Measurements from ENCODE around the gene RNF212.

Gene RNF212

DNA sequence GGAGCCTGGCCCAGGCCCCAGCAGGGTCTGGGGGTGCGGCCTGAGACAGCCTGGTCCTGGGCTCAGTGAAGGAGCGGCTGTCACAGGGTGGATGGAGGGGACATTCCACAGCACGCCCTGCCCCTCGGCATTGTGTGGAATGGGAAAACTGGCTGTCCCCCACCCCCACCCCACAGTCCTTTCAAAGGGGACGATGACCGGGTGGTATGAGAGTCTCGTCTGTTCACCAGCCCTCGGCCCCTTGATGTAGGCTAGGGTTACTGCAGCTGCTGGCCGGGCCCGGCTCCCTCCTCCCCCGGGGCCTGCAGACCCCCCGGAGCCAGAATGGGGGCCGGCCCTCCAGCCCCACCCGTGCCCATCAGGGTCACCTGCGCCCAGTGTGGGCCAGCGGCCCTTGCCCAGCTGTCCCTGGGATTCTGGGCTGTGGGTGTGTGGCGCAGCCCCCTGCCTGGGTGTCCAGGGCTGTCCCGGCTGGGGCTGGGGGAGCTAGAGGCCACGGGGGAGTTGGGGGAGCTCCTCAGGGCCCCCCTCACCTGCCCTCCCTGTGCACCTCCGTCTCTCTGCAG lies 90.2 kb downstream of the RNF212 start:
- no peaks in the 10 kb centered on the region for H3K79me2 ChIP-seq (ENCODE audit: low read length)
- TF ChIP-seq, protein P1, sequence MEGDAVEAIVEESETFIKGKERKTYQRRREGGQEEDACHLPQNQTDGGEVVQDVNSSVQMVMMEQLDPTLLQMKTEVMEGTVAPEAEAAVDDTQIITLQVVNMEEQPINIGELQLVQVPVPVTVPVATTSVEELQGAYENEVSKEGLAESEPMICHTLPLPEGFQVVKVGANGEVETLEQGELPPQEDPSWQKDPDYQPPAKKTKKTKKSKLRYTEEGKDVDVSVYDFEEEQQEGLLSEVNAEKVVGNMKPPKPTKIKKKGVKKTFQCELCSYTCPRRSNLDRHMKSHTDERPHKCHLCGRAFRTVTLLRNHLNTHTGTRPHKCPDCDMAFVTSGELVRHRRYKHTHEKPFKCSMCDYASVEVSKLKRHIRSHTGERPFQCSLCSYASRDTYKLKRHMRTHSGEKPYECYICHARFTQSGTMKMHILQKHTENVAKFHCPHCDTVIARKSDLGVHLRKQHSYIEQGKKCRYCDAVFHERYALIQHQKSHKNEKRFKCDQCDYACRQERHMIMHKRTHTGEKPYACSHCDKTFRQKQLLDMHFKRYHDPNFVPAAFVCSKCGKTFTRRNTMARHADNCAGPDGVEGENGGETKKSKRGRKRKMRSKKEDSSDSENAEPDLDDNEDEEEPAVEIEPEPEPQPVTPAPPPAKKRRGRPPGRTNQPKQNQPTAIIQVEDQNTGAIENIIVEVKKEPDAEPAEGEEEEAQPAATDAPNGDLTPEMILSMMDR (IDR thresholded peaks at IDR 0.05; ENCODE audit: low read depth, low read length) = no peak
- no peak for TF ChIP-seq EZH2phosphoT487 (IDR thresholded peaks at IDR 0.05; ENCODE audit: low read depth)
- no peak overlapping the region for H3K4me2 ChIP-seq (ENCODE audit: low read length)
- no peak overlapping the region for H3K4me3 ChIP-seq (ENCODE audit: low read length)
- H3K4me1 ChIP-seq (ENCODE audit: low read length) = peaks cover 26% of the 10 kb centered on the region
- no peak overlapping the region for H3K27ac ChIP-seq (ENCODE audit: low read length)
- H3K36me3 ChIP-seq (replicated peaks; ENCODE audit: low read depth, low read length) = no peaks in the 10 kb centered on the region
- H3K27me3 ChIP-seq (ENCODE audit: low read depth, low read length) = no peaks in the 10 kb centered on the region
- H3K9me3 ChIP-seq (ENCODE audit: insufficient read depth, low read length) = no peaks in the 10 kb centered on the region
- H2AFZ ChIP-seq (ENCODE audit: low read depth, low read length) = no peak overlapping the region
- no peak overlapping the region for H3K9ac ChIP-seq (ENCODE audit: low read length)
- no peaks in the 10 kb centered on the region for H4K20me1 ChIP-seq (ENCODE audit: insufficient read depth, low read length)

DNA sequence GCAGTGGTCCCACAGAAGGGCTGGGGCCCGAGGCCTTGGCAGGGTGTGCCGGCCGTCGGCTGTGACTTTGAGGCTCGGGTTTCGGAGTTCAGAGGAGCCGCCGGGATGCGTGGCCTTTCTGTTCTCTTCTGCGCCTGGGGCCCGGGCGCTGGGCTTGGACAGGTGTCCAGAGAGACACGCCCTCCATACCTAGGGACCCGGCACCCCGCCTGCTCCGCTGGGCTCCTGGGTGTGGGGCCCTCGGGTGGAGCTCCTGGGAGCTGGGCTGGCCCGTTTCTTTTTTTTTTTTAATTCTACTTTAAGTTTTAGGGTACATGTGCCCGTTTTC lies 90.7 kb downstream of the RNF212 start:
- no peaks in the 10 kb centered on the region for H4K20me1 ChIP-seq (ENCODE audit: insufficient read depth, low read length)
- no peak overlapping the region for H3K27ac ChIP-seq (ENCODE audit: low read length)
- H3K36me3 ChIP-seq (replicated peaks; ENCODE audit: low read depth, low read length) = no peaks in the 10 kb centered on the region
- no peak overlapping the region for H3K9ac ChIP-seq (ENCODE audit: low read length)
- H3K9me3 ChIP-seq (ENCODE audit: insufficient read depth, low read length) = no peaks in the 10 kb centered on the region
- no peak overlapping the region for H3K4me2 ChIP-seq (ENCODE audit: low read length)
- H3K79me2 ChIP-seq (ENCODE audit: low read length) = no peaks in the 10 kb centered on the region
- TF ChIP-seq EZH2phosphoT487 (IDR thresholded peaks at IDR 0.05; ENCODE audit: low read depth) = no peak
- TF ChIP-seq, protein P1 (IDR thresholded peaks at IDR 0.05; ENCODE audit: low read depth, low read length) = no peak
- H3K4me1 ChIP-seq (ENCODE audit: low read length) = peaks cover 26% of the 10 kb centered on the region
- no peak overlapping the region for H2AFZ ChIP-seq (ENCODE audit: low read depth, low read length)
- no peak overlapping the region for H3K4me3 ChIP-seq (ENCODE audit: low read length)
- H3K27me3 ChIP-seq (ENCODE audit: low read depth, low read length) = no peaks in the 10 kb centered on the region

DNA sequence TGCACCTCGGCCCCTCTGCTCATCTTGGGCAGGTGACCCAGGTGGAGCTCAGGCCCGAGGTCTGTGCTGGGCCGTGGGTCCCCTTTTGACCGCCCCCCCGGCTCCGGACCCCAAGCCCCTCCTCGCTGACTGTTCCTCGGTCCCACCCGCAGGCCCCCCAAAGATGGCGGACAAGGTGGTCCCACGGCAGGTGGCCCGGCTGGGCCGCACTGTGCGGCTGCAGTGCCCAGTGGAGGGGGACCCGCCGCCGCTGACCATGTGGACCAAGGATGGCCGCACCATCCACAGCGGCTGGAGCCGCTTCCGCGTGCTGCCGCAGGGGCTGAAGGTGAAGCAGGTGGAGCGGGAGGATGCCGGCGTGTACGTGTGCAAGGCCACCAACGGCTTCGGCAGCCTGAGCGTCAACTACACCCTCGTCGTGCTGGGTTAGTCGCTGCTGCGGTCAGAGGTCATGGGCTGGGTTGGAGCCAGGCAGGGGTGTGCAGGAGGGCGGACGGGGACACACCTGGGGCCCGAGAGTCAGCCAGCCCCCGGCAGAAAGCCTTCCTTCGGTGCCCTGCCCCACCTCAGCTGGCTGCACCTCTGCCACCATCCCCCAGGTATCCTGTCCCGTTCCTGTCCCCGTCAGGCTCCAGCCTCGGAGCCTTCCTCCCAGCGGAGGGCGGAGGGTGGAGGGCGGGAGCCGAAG lies 91.2 kb downstream of the RNF212 start:
- TF ChIP-seq, protein P1 (IDR thresholded peaks at IDR 0.05; ENCODE audit: low read depth, low read length) = no peak
- no peak for TF ChIP-seq EZH2phosphoT487 (IDR thresholded peaks at IDR 0.05; ENCODE audit: low read depth)
- no peak overlapping the region; the same call in 1 of the 2 replicates for H3K9ac ChIP-seq (ENCODE audit: low read length)
- no peak overlapping the region for H2AFZ ChIP-seq (ENCODE audit: low read depth, low read length)
- H3K9me3 ChIP-seq (ENCODE audit: insufficient read depth, low read length) = no peaks in the 10 kb centered on the region
- peaks cover 26% of the 10 kb centered on the region for H3K4me1 ChIP-seq (ENCODE audit: low read length)
- peak overlapping the region; percentile 50 for H3K4me3 ChIP-seq (ENCODE audit: low read length)
- H3K79me2 ChIP-seq (ENCODE audit: low read length) = no peaks in the 10 kb centered on the region
- H3K27me3 ChIP-seq (ENCODE audit: low read depth, low read length) = no peaks in the 10 kb centered on the region
- H4K20me1 ChIP-seq (ENCODE audit: insufficient read depth, low read length) = no peaks in the 10 kb centered on the region
- no peak overlapping the region for H3K27ac ChIP-seq (ENCODE audit: low read length)
- peak overlapping the region; percentile 73 for H3K4me2 ChIP-seq (ENCODE audit: low read length)
- no peaks in the 10 kb centered on the region for H3K36me3 ChIP-seq (replicated peaks; ENCODE audit: low read depth, low read length)

Measured in OCI-LY3 (cell line).